H9 (cell line): Measurements from ENCODE around the gene TMEM151A. TPM values are rescaled to one million over a fixed set of nuclear protein-coding genes. Genes with fewer than 3 reads are reported as not detected.

Experiments
- DNase-seq: peaks from one replicate; pipeline ENCODE4 v3.0.0-alpha.2; 2017
- H2AFZ ChIP-seq: one replicate; pipeline ENCODE4 v1.6.1; 2013; ENCODE audit warnings: mild to moderate bottlenecking, low read length, control low read depth, moderate library complexity
- H2AK5ac ChIP-seq: 2 replicates; pipeline ENCODE4 v1.6.1; 2013; ENCODE audit warnings: low read length, control low read depth, mixed read lengths; ENCODE audit not compliant: insufficient read length
- H2BK120ac ChIP-seq: one replicate; pipeline ENCODE4 v1.6.1; 2013; ENCODE audit warnings: low read depth, mild to moderate bottlenecking, low read length, control low read depth, inconsistent platforms; ENCODE audit not compliant: poor library complexity, severe bottlenecking
- H2BK12ac ChIP-seq: 2 replicates; pipeline ENCODE4 v1.6.1; 2013; ENCODE audit warnings: low read length, control low read depth, mixed read lengths, low read depth; ENCODE audit not compliant: insufficient read length
- H2BK15ac ChIP-seq: 2 replicates; pipeline ENCODE4 v1.6.1; 2013; ENCODE audit warnings: low read depth, low read length, control low read depth
- H2BK20ac ChIP-seq: one replicate; pipeline ENCODE4 v1.6.1; 2013; ENCODE audit warnings: low read depth, mild to moderate bottlenecking, low read length, control low read depth, inconsistent platforms; ENCODE audit not compliant: poor library complexity, severe bottlenecking
- H2BK5ac ChIP-seq: 2 replicates; pipeline ENCODE4 v1.6.1; 2013; ENCODE audit warnings: low read length, control low read depth, mixed read lengths; ENCODE audit not compliant: insufficient read length
- H3K14ac ChIP-seq: 2 replicates; pipeline ENCODE4 v1.6.1; 2013; ENCODE audit warnings: low read length, control low read depth; ENCODE audit not compliant: insufficient read depth
- H3K18ac ChIP-seq: 2 replicates; pipeline ENCODE4 v1.6.1; 2013; ENCODE audit warnings: low read depth, mild to moderate bottlenecking, mixed read lengths, low read length, control low read depth; ENCODE audit not compliant: insufficient read length
- H3K23ac ChIP-seq: 2 replicates; pipeline ENCODE4 v1.6.1; 2013; ENCODE audit warnings: low read length, control low read depth, mixed read lengths, low read depth; ENCODE audit not compliant: insufficient read length
- H3K23me2 ChIP-seq: 2 replicates; pipeline ENCODE4 v1.6.1; 2013; ENCODE audit warnings: low read depth, mild to moderate bottlenecking, mixed read lengths, low read length, control low read depth; ENCODE audit not compliant: insufficient read length, poor library complexity, severe bottlenecking
- H3K27ac ChIP-seq: 2 replicates; pipeline ENCODE4 v1.5.1; 2013; ENCODE audit warnings: low read length, control low read depth, mixed read lengths, low read depth; ENCODE audit not compliant: insufficient read length
- H3K27me3 ChIP-seq: 2 replicates; pipeline ENCODE4 v1.6.1; 2013; ENCODE audit warnings: low read length, control low read depth, inconsistent platforms; ENCODE audit not compliant: insufficient read depth
- H3K4ac ChIP-seq: 2 replicates; pipeline ENCODE4 v1.6.1; 2013; ENCODE audit warnings: low read depth, mild to moderate bottlenecking, control low read depth, inconsistent platforms, low read length, moderate library complexity
- H3K4me1 ChIP-seq: 2 replicates; pipeline ENCODE4 v1.6.1; 2013; ENCODE audit warnings: low read length, control low read depth, inconsistent platforms; ENCODE audit not compliant: insufficient read depth
- H3K4me2 ChIP-seq: 2 replicates; pipeline ENCODE4 v1.6.1; 2013; ENCODE audit warnings: low read length, control low read depth, mixed read lengths; ENCODE audit not compliant: insufficient read length, insufficient read depth
- H3K56ac ChIP-seq: 2 replicates; pipeline ENCODE4 v1.6.1; 2013; ENCODE audit warnings: low read depth, mild to moderate bottlenecking, mixed read lengths, low read length, control low read depth; ENCODE audit not compliant: insufficient read length
- H3K79me1 ChIP-seq: 2 replicates; pipeline ENCODE4 v1.6.1; 2013; ENCODE audit warnings: low read depth, mild to moderate bottlenecking, moderate library complexity, low read length, control low read depth, inconsistent platforms; ENCODE audit not compliant: insufficient read depth, poor library complexity, severe bottlenecking
- H3K79me2 ChIP-seq: 2 replicates; pipeline ENCODE4 v1.6.1; 2013; ENCODE audit warnings: low read length, control low read depth, inconsistent platforms; ENCODE audit not compliant: insufficient read depth
- H3K9ac ChIP-seq: 2 replicates; pipeline ENCODE4 v1.6.1; 2013; ENCODE audit warnings: low read length, control low read depth, mixed read lengths; ENCODE audit not compliant: insufficient read length; ENCODE audit errors: extremely low read depth
- H3K9me3 ChIP-seq: one replicate; pipeline ENCODE4 v1.6.1; 2013; ENCODE audit warnings: low read depth, low read length, inconsistent platforms; ENCODE audit not compliant: control insufficient read depth
- H3T11ph ChIP-seq: one replicate; pipeline ENCODE4 v1.6.1; 2013; ENCODE audit warnings: mild to moderate bottlenecking, low read length, control low read depth, inconsistent platforms
- H4K20me1 ChIP-seq: one replicate; pipeline ENCODE4 v1.6.1; 2013; ENCODE audit not compliant: control insufficient read depth, insufficient read length, insufficient read depth
- H4K5ac ChIP-seq: 2 replicates; pipeline ENCODE4 v1.6.1; 2013; ENCODE audit warnings: low read depth, mild to moderate bottlenecking, mixed read lengths, low read length, control low read depth; ENCODE audit not compliant: insufficient read length
- H4K8ac ChIP-seq: replicated peaks from 2 replicates; pipeline ENCODE4 v1.6.1; 2013; ENCODE audit warnings: low read length, control low read depth, mixed read lengths, low read depth; ENCODE audit not compliant: insufficient read length
- H4K91ac ChIP-seq: 2 replicates; pipeline ENCODE4 v1.6.1; 2013; ENCODE audit warnings: low read depth, mild to moderate bottlenecking, moderate library complexity, mixed read lengths, low read length, control low read depth; ENCODE audit not compliant: insufficient read length
- H3K27ac Mint-ChIP-seq, 3 experiments: 2 replicates in 2 of 3; 3 replicates in 1 of 3; pipeline ENCODE4 v1.8.0; 2020 to 2021; ENCODE audit warnings: mixed read lengths in 3 of 3, mild to moderate bottlenecking in 1 of 3, moderate library complexity in 1 of 3
- H3K27me3 Mint-ChIP-seq: 2 replicates; pipeline ENCODE4 v1.8.0; 2021; ENCODE audit warnings: low read depth, mild to moderate bottlenecking, moderate library complexity, mixed read lengths
- H3K36me3 Mint-ChIP-seq, 3 experiments: 2 replicates in 2 of 3; 3 replicates in 1 of 3; pipeline ENCODE4 v1.8.0; 2020 to 2021; ENCODE audit warnings: low read depth in 3 of 3, mixed read lengths in 3 of 3; ENCODE audit not compliant: insufficient read depth in 1 of 3
- H3K4me1 Mint-ChIP-seq, 2 experiments: 2 replicates each; pipeline ENCODE4 v1.8.0; 2020; ENCODE audit warnings: mixed read lengths in 2 of 2
- H3K4me3 Mint-ChIP-seq, 2 experiments: 2 replicates in 1 of 2; 3 replicates in 1 of 2; pipeline ENCODE4 v1.8.0; 2020 to 2021; ENCODE audit warnings: mild to moderate bottlenecking in 2 of 2, mixed read lengths in 2 of 2, moderate library complexity in 1 of 2
- H3K9me3 Mint-ChIP-seq, 2 experiments: 2 replicates in 1 of 2; 3 replicates in 1 of 2; pipeline ENCODE4 v1.8.0; 2020; ENCODE audit warnings: mild to moderate bottlenecking in 2 of 2, mixed read lengths in 2 of 2, moderate library complexity in 1 of 2
- WGBS: extraction: QIAGEN DNeasy Blood & Tissue Kit; methylation state at CpG from one replicate; pipeline ENCODE4 v1.1.7; 2013; ENCODE audit warnings: missing lambda C conversion rate, low lambda C conversion rate, mixed read lengths; ENCODE audit not compliant: insufficient read length; ENCODE audit errors: extremely low coverage; 5-methylcytosine and 5-hydroxymethylcytosine counted together
- total RNA-seq: library from RNA; stranded (reverse); gene quantifications from 2 replicates; pipeline ENCODE4 v1.2.1, GENCODE V29; 2021
- TF ChIP-seq, protein P1 (sequence below): fragments of 200-600 bp; sonication (generic); conservative IDR thresholded peaks from 3 replicates; pipeline ENCODE4 v1.8.0; 2021; ENCODE audit warnings: antibody characterized with exemption, mild to moderate bottlenecking

The TMEM151A gene
- total RNA-seq, 1 experiment from 2014 or later = 1.2 TPM

DNA sequence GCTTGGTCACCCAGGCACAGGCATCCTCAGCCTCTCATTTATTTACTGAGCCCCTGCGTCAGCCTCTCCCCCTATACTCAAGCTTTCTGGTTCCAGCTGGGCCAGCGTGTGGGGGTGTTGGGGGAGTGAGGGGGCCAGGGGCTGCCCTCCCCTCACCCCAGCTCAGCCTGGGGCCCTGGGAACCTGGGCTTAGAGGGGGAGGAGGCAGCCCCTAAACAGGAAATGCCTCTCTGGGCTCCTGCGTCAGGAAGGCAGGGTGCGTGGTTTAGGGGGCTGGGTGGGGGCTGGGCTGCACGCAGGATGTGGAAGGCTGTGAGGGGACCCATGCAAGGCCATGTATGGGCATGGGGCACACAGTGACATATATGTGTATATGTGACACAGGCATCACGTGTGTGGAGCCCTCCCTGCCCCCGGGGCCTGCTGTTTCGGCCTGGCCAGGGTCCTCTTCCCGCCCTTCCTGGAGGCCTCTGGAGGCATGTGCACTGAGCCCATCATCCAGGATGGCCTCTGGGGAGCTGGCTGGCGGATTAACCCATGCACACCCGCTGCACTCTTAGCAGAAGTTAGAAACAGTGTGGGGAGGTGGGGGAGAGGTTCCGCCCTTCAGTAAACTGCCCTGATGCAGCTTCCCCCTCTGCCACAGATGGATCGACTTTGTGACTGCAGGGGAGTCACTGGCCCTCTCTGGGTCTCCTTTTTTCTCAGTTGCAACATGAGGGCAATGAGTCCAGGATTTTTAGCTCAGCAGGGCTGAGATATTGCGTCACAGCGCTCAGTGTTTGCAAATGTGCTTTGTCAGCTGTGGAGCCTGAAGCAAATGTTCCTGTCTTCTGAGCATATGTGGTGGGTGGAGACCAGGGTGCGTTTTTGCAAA is 26.3 kb downstream of the TMEM151A start:
- Histone ChIP-seq H3K27me3 (no peaks in the 10 kb centered on the region), H3K79me2 (no peaks in the 10 kb centered on the region), H2BK5ac (no peak overlapping the region), H2BK15ac (no peak overlapping the region), H3K4ac (no peak overlapping the region), H2BK120ac (no peak overlapping the region), H3T11ph (no peak overlapping the region), H3K4me1 (peaks cover 2% of the 10 kb centered on the region; the same call in 1 of the 2 replicates), H3K9ac (no peak overlapping the region), H3K27ac (no peak overlapping the region), H2BK12ac (no peak overlapping the region), H3K14ac (no peak overlapping the region; the same call in 1 of the 2 replicates), H3K23ac (no peak overlapping the region), H4K8ac (no peak overlapping the region), H3K4me2 (peak overlapping the region; percentile 7), H4K20me1 (no peaks in the 10 kb centered on the region), H3K9me3 (no peaks in the 10 kb centered on the region), H2AK5ac (no peak overlapping the region), H3K23me2 (peaks cover 2% of the 10 kb centered on the region), H4K91ac (no peak overlapping the region), H3K79me1 (no peaks in the 10 kb centered on the region), H2BK20ac (no peak overlapping the region), H4K5ac (no peak overlapping the region), H3K56ac (no peak overlapping the region), H3K18ac (peak overlapping the region; percentile 69), H2AFZ (no peak overlapping the region)
- DNase-seq = peak; percentile 66
- peak overlapping the region in 2 of 3 experiments; percentile 70 to 83; a peak in 1 of 7 replicates for H3K27ac Mint-ChIP-seq
- peaks cover 8 to 18% (median 16%) of the 10 kb centered on the region in 3 experiments for H3K36me3 Mint-ChIP-seq
- peak overlapping the region; percentile 42 to 69; a peak in 3 of 5 replicates for H3K4me3 Mint-ChIP-seq
- TF ChIP-seq, protein P1, sequence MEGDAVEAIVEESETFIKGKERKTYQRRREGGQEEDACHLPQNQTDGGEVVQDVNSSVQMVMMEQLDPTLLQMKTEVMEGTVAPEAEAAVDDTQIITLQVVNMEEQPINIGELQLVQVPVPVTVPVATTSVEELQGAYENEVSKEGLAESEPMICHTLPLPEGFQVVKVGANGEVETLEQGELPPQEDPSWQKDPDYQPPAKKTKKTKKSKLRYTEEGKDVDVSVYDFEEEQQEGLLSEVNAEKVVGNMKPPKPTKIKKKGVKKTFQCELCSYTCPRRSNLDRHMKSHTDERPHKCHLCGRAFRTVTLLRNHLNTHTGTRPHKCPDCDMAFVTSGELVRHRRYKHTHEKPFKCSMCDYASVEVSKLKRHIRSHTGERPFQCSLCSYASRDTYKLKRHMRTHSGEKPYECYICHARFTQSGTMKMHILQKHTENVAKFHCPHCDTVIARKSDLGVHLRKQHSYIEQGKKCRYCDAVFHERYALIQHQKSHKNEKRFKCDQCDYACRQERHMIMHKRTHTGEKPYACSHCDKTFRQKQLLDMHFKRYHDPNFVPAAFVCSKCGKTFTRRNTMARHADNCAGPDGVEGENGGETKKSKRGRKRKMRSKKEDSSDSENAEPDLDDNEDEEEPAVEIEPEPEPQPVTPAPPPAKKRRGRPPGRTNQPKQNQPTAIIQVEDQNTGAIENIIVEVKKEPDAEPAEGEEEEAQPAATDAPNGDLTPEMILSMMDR = no peak
- no CpG with 5 or more reads among the region's 16 CpGs for WGBS
- H3K9me3 Mint-ChIP-seq = peaks cover 14 to 20% of the 10 kb centered on the region in 2 experiments
- H3K4me1 Mint-ChIP-seq = peaks cover 23 to 31% of the 10 kb centered on the region in 2 experiments
- H3K27me3 Mint-ChIP-seq = peaks cover 29% of the 10 kb centered on the region
